SK-N-SH (cell line): ENCODE data around the gene FAM240B. TPM values are rescaled to one million over a fixed set of nuclear protein-coding genes. Genes with fewer than 3 reads are reported as not detected.

Experiments used
- CTCF ChIA-PET: fragments of 300-600, 350-600 bp; formaldehyde crosslinking; extraction: SDS; loops from one replicate; lab custom pipeline; 2021; lab: Yijun Ruan, JAX
- POLR2A ChIA-PET: fragments of 350-600 bp; sonication (Branson Sonifier 250); formaldehyde crosslinking; extraction: SDS; loops from one replicate; lab custom pipeline; 2020; ENCODE audit warnings: antibody characterized with exemption, inconsistent platforms; lab: Yijun Ruan, JAX
- DNase-seq: peaks from one replicate; pipeline ENCODE4 v3.0.0; 2012
- H2AFZ ChIP-seq: fragments of 200-600 bp; sonication (generic); 2 replicates; pipeline ENCODE4 v1.8.1; 2016; ENCODE audit warnings: antibody characterized with exemption, mild to moderate bottlenecking, low read depth
- H3F3A ChIP-seq: fragments of 200-600 bp; sonication (generic); replicated peaks from 2 replicates; pipeline ENCODE3; 2016; ENCODE audit warnings: antibody characterized with exemption, mild to moderate bottlenecking; ENCODE audit not compliant: insufficient read depth
- H3K27ac ChIP-seq, 2 experiments: fragments of 200-500 bp in 1 of 2; fragments of 200-600 bp in 1 of 2; sonication (Bioruptor generic) in 1 of 2; sonication (generic), shearing (Covaris generic) in 1 of 2; 2 replicates each; pipeline versions ENCODE4 v1.5.1 to v1.6.1; 2014 to 2016; ENCODE audit warnings: low read depth in 2 of 2, inconsistent platforms in 1 of 2, low read length in 1 of 2, mild to moderate bottlenecking in 1 of 2, mixed read lengths in 1 of 2
- H3K27me3 ChIP-seq: fragments of 200-600 bp; sonication (generic), shearing (Covaris generic); 2 replicates; pipeline ENCODE4 v1.6.1; 2016; ENCODE audit warnings: mixed run types; ENCODE audit not compliant: insufficient read depth
- H3K36me3 ChIP-seq, 2 experiments: fragments of 200-500 bp in 1 of 2; fragments of 200-600 bp in 1 of 2; sonication (Bioruptor generic) in 1 of 2; sonication (generic) in 1 of 2; replicated peaks in 1 of 2; 2 replicates each; pipeline versions ENCODE3 to v1.5.1; 2014 to 2016; ENCODE audit warnings: low read length in 1 of 2, mild to moderate bottlenecking in 1 of 2; ENCODE audit not compliant: insufficient read depth in 2 of 2, control insufficient read depth in 1 of 2
- H3K4me1 ChIP-seq, 2 experiments: fragments of 200-500 bp in 1 of 2; fragments of 200-600 bp in 1 of 2; sonication (Bioruptor generic) in 1 of 2; sonication (generic), shearing (Covaris generic) in 1 of 2; 2 replicates each; pipeline versions ENCODE4 v1.5.1 to v1.6.1; 2014 to 2016; ENCODE audit warnings: low read depth in 1 of 2, low read length in 1 of 2, mixed run types in 1 of 2; ENCODE audit not compliant: insufficient read depth in 2 of 2, control insufficient read depth in 1 of 2
- H3K4me2 ChIP-seq: fragments of 200-600 bp; sonication (generic), shearing (Covaris generic); 2 replicates; pipeline ENCODE4 v1.6.1; 2017; ENCODE audit warnings: mixed run types
- H3K4me3 ChIP-seq, 2 experiments: fragments of 200-500 bp in 1 of 2; fragments of 200-600 bp in 1 of 2; sonication (Bioruptor generic) in 1 of 2; sonication (generic), shearing (Covaris generic) in 1 of 2; 2 replicates each; pipeline versions ENCODE4 v1.5.1 to v1.8.1; 2014 to 2016; ENCODE audit warnings: low read depth in 2 of 2, inconsistent platforms in 1 of 2, low read length in 1 of 2, mild to moderate bottlenecking in 1 of 2, mixed read lengths in 1 of 2, moderate library complexity in 1 of 2
- H3K79me2 ChIP-seq: fragments of 200-600 bp; sonication (generic); 2 replicates; pipeline ENCODE4 v1.8.1; 2017; ENCODE audit warnings: mild to moderate bottlenecking; ENCODE audit not compliant: insufficient read depth
- H3K9ac ChIP-seq: fragments of 200-600 bp; sonication (generic); 2 replicates; pipeline ENCODE4 v1.6.1; 2017; ENCODE audit warnings: mixed run types
- H3K9me2 ChIP-seq: fragments of 200-600 bp; sonication (generic); 2 replicates; pipeline ENCODE4 v1.6.1; 2017; ENCODE audit warnings: mixed run types
- H3K9me3 ChIP-seq: fragments of 200-600 bp; sonication (generic); 2 replicates; pipeline ENCODE4 v1.6.1; 2017; ENCODE audit warnings: mixed run types, mild to moderate bottlenecking, moderate library complexity
- H4K20me1 ChIP-seq: fragments of 200-600 bp; sonication (generic); 2 replicates; pipeline ENCODE4 v1.6.1; 2017; ENCODE audit warnings: mild to moderate bottlenecking, mixed run types; ENCODE audit not compliant: insufficient read depth
- CHD2 ChIP-seq: fragments of 150-350 bp; IDR thresholded peaks from 2 replicates; pipeline ENCODE4 v1.6.1; 2018; ENCODE audit warnings: low read length; ENCODE audit not compliant: partially characterized antibody
- EZH2phosphoT487 ChIP-seq: fragments of 200-600 bp; sonication (generic); IDR thresholded peaks from 2 replicates; pipeline ENCODE4 v1.6.1; 2017; ENCODE audit warnings: low read depth, mixed run types, mild to moderate bottlenecking, antibody characterized with exemption, moderate library complexity, borderline replicate concordance
- FOSL2 ChIP-seq: IDR thresholded peaks from 2 replicates; pipeline ENCODE4 v1.4.0; 2012; ENCODE audit warnings: low read depth, mild to moderate bottlenecking, moderate library complexity, borderline replicate concordance
- GABPA ChIP-seq: IDR thresholded peaks from 2 replicates; pipeline ENCODE4 v1.4.0; 2012; ENCODE audit warnings: low read depth, mild to moderate bottlenecking
- JUND ChIP-seq: IDR thresholded peaks from 2 replicates; pipeline ENCODE4 v1.4.0; 2012
- MAX ChIP-seq: IDR thresholded peaks from 2 replicates; pipeline ENCODE4 v1.4.0; 2012; ENCODE audit warnings: low read depth
- MXI1 ChIP-seq: IDR thresholded peaks from 2 replicates; pipeline ENCODE4 v1.6.1; 2012; ENCODE audit warnings: mild to moderate bottlenecking, low read depth, low read length, improper control_type of control experiment
- NFIC ChIP-seq: IDR thresholded peaks from 2 replicates; pipeline ENCODE4 v1.4.0; 2012; ENCODE audit warnings: borderline replicate concordance
- NRF1 ChIP-seq: IDR thresholded peaks from 2 replicates; pipeline ENCODE4 v1.6.1; 2012; ENCODE audit warnings: low read depth, mild to moderate bottlenecking, low read length
- RAD21 ChIP-seq: IDR thresholded peaks from 2 replicates; pipeline ENCODE4 v1.6.1; 2012; ENCODE audit warnings: mild to moderate bottlenecking, low read length
- REST ChIP-seq: IDR thresholded peaks from 2 replicates; pipeline ENCODE4 v1.6.1; 2012; ENCODE audit warnings: mild to moderate bottlenecking, low read depth, low read length, moderate library complexity
- SMC3 ChIP-seq: IDR thresholded peaks from 2 replicates; pipeline ENCODE4 v1.6.1; 2012; ENCODE audit warnings: low read depth, low read length, improper control_type of control experiment
- TAF1 ChIP-seq: IDR thresholded peaks from 2 replicates; pipeline ENCODE4 v1.6.1; 2012; ENCODE audit warnings: low read depth, mild to moderate bottlenecking, low read length, moderate library complexity, borderline replicate concordance
- TEAD4 ChIP-seq: IDR thresholded peaks from 2 replicates; pipeline ENCODE4 v1.4.0; 2012; ENCODE audit warnings: mild to moderate bottlenecking, borderline replicate concordance; ENCODE audit not compliant: insufficient read depth
- ZBTB33 ChIP-seq: IDR thresholded peaks from 2 replicates; pipeline ENCODE4 v1.4.0; 2012; ENCODE audit warnings: low read depth, borderline replicate concordance
- WGBS: methylation state at CpG from one replicate; pipeline ENCODE4 v1.1.6; 2017; ENCODE audit warnings: low lambda C conversion rate; 5-methylcytosine and 5-hydroxymethylcytosine counted together
- polyA plus RNA-seq, 3 experiments: library from polyadenylated mRNA; depleted of rRNA; stranded (reverse); fragments of >200 nt; gene quantifications; 2 replicates each; pipeline ENCODE4 v1.2.3, GENCODE V29; 2012

FAM240B gene
- polyA plus RNA-seq, 1 of the 3 experiments (the other 2 are of a cell fraction) = not detected

GRCh38 chr9:38668791-38669466 is 51.0 kb downstream of the FAM240B start:
- no peak overlapping the region for H3K4me3 ChIP-seq
- no peak overlapping the region for H3K9ac ChIP-seq
- WGBS = 66% methylated on average over 10 of the region's 10 CpGs
- H3K36me3 ChIP-seq = no peaks in the 10 kb centered on the region
- no peaks in the 10 kb centered on the region for H3K27me3 ChIP-seq
- H4K20me1 ChIP-seq = no peaks in the 10 kb centered on the region
- H3K27ac ChIP-seq = no peak overlapping the region
- H3K4me1 ChIP-seq = peaks cover 0 to 7% of the 10 kb centered on the region in 2 experiments; a peak in 1 of 4 replicates
- no peaks in the 10 kb centered on the region for H3K79me2 ChIP-seq
- no peak for DNase-seq
- ChIA-PET CTCF (no interaction called here), POLR2A (no interaction called here)
- H3K4me2 ChIP-seq = no peak overlapping the region
- no peaks in the 10 kb centered on the region for H3K9me2 ChIP-seq
- no peaks in the 10 kb centered on the region for H3F3A ChIP-seq
- no peak overlapping the region for H2AFZ ChIP-seq
- TF ChIP-seq CHD2 (no peak), REST (no peak), TAF1 (no peak), NFIC (no peak), GABPA (no peak), SMC3 (no peak), NRF1 (no peak), FOSL2 (no peak), EZH2phosphoT487 (no peak), ZBTB33 (no peak), RAD21 (no peak), JUND (no peak), MXI1 (no peak), MAX (no peak), TEAD4 (no peak)
- no peaks in the 10 kb centered on the region for H3K9me3 ChIP-seq
